GM19025 (cell line): ENCODE measurements around the gene MYO1D.

Experiments used
- ATAC-seq: cut with Tn5 transposase; IDR thresholded peaks from one replicate; pipeline ENCODE4 v1.9.1; 2021; ENCODE audit warnings: mild to moderate bottlenecking, low read depth, moderate library complexity; ENCODE audit not compliant: unreplicated experiment

Gene MYO1D

GRCh38 chr17:32596628-32597027 lies 280.3 kb downstream of the MYO1D start:
- ATAC-seq: peak; percentile 73

DNA sequence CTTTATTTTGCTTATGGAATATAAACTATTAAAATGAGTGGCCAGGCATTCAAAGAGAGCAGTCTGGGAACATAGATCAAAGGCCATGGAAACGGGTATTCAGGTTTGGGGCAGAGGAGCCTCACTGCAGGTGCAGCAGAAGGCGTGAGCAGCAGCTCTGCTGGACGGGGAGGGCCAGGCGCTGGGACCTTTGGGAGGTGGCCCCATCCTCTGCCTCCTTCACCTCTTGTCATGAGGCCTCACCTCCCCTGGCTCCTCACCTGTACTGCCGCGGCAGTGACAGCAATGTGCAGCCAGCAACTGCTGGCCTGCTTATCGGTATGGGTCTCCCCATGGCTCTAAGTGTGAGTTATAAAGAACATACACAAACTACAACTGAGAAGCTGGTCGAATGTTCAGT lies 280.7 kb downstream of the MYO1D start:
- no peak for ATAC-seq

GRCh38 chr17:32593003-32593402 lies 283.9 kb downstream of the MYO1D start:
- no peak for ATAC-seq

GRCh38 chr17:32591405-32591804 lies 285.5 kb downstream of the MYO1D start:
- no peak for ATAC-seq

GRCh38 chr17:32590974-32591373 lies 285.9 kb downstream of the MYO1D start:
- ATAC-seq: no peak

DNA sequence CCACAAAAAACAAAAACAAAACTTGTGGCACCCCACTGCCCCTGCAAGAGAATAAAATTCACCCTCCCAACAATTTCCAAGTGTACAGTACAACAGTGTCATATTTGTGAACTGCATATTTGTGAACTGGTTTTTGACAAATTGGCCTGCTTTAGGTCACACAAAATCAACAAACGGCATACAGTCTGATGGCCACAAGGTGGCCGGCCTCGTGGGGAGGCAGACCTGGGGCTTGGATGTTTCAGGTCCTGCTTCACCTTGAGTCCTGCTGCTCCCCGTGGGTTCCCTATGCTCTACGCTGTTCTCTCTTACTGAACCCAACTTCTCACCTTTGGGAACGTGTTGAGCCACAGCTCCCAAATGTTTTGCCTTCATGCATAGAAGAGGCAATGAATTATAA lies 287.9 kb downstream of the MYO1D start:
- no peak for ATAC-seq

DNA sequence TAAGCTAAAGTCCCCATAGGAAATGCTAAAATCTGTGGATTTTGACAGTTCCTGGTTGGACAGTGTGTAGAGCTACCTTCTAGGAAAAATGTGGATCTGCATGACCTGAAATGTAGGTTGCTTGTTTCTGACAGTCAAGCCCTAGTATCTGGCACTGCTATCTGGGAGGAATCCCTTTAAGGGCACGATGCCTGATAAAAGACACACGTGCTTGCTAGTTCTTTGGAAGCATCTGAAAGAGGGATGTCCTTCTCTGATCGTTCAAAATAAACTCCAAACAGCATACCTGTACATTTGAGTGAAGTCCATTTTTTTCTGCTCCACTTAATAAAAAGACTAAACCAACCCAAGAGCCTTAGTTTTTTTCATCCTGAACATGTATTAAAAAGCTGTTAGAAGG lies 288.8 kb downstream of the MYO1D start:
- ATAC-seq: no peak

- ATAC-seq: no peak
Measured at GRCh38 chr17:32586666-32587065, 290.3 kb downstream of the MYO1D start.

DNA sequence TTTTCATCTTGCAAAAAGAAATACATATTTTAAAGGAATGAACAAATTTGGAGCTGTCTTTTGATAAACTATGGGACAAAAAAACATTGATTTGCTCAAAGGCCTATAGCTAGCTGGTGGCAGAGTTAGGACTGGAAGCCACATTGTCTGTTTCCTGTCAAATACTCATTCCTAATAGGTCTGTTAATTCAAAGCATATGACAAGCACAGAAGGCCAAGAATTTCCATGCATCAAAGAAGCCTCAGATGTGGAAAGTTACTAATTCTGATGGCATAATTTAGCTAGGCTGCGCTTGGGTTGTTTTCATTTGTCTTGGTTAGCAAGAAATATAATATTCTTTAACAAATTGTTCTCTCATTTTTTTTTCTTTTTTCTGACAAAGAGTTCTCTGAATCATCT lies 292.1 kb downstream of the MYO1D start:
- ATAC-seq: no peak

DNA sequence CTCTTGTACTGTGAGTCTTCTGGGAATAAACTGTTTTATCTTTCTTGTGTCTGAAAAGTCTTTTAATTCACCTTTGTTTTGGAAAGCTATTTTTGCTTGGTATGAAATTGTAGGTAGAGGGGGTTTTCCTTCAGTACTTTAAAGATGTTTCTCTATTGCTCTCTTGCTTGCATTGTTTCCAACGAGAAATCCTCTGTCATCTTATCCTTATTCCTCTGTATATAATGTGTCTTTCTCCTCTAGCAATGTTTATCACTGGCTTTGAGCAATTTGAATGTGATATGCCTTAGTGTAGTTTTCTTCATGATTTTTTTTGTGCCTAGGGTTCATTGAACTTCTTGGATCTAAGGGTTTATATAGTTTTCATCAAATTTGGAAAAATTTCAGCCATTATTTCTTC lies 293.9 kb downstream of the MYO1D start:
- ATAC-seq: no peak

- ATAC-seq: no peak
Measured at GRCh38 chr17:32575852-32576251, 301.1 kb downstream of the MYO1D start.

DNA sequence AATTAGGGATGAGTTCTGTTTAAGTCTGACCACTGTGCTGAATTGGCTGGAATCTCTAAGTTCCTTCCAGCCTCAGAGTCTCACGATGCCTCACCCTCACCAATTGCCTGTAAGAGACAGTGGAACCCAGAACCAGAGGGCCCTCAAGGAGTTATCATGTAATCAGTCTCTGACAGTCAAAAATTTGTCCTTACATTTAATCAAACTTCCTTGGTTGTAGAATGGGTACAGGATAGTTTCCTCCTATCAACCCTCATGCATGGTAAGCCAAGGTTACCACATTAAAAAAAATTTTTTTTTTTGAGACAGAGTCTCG lies 306.9 kb downstream of the MYO1D start:
- ATAC-seq: no peak

DNA sequence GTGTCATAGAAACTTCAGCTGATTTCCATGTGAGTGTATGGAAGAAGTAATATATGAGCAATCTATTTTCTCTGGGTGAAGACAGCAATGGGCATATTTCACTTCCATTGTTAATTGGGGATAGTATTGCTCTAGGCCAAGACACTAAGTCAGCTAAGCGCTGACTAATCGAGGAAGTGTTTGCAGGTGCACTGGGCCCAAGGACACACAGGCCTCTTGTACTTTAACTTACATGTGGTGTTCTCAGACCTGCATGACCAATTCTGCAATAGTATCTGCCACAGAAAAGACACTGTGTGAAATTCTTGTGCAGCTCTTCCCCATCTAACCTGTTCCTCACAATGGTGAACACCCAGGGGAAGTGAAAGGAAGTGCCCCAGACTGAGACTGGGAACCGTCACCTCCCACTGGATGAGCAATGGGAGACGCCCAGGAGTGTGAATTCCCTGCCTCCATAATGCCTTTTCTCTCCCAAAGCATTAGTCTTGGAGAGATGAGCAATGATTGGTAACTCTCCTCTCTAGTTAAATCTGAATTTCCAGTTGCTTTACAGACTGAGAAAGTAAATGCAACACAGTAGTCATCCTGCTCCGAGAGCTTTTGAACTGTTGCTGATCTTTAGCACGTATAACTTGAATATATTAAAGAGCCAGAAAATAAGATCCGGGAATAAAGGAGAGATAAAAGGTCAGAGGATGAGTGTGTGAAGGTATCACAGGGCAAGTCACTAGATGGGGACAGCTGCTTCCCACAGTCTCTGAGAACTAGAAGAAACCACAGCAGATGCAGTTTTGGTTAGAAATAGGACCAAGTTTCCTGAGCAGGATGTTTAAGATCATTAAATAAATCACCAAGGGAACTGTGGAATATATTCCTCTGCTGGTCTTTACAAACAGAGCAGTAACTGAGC lies 307.5 kb downstream of the MYO1D start:
- no peak for ATAC-seq

- no peak for ATAC-seq
Measured at GRCh38 chr17:32568705-32569104, 308.2 kb downstream of the MYO1D start.

DNA sequence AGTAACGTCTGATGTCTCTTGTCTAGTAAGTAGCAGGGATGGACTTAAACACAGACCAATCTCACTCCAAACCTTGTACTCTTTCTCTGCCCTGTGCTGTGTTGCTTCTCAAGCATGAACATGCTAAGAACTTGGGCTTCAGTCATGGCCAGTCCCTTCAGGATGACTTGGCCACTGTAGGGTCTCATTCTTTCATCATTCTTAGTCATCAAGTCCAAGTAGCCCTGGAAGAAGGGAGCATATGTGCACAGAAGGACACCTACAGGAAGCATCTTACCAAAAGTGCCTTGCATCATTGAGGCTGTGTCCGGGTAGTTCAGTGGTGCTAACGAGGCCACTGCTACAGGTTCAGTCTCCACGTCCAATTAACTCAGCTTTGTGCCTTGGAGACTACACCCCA lies 309.4 kb downstream of the MYO1D start:
- no peak for ATAC-seq

GRCh38 chr17:32567086-32567485 lies 309.8 kb downstream of the MYO1D start:
- no peak for ATAC-seq

DNA sequence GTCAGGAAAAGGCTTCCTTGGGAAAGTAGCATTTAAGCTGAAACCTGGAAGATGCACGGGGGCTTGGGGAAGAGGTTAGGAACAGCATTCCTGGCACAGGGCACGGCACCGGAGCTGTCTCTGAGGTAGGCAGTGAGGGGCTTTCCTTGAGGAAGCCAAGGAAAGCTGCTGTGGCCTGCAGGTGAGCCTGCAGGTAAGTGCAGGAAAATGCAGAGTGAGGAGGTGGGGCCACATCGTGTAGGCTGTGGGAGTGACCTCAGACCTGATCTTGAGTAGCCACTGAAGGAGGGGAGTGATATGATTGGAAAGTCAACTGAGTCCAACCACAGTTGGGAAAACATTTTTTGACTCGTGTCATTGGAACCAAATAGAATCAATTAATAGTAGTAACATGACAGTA lies 310.6 kb downstream of the MYO1D start:
- no peak for ATAC-seq

DNA sequence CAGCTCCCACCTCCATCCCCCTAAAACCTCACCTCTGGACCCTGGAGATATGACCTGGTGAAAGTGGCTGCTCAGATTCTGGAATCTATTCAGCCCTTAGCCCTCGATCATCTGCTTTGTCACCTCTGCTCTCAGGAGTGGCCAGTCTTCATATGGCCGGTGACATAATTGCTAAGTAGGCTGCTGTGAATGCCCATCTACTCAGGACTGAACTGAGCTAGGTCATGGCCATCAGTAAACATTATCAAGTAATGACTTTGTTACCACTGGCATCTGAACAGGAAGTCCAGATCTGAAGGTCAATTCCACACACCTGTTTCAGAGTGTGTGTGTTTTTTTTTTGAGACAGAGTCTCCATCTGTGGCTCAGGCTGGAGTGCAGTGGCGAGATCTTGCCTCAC lies 311.5 kb downstream of the MYO1D start:
- ATAC-seq: no peak

DNA sequence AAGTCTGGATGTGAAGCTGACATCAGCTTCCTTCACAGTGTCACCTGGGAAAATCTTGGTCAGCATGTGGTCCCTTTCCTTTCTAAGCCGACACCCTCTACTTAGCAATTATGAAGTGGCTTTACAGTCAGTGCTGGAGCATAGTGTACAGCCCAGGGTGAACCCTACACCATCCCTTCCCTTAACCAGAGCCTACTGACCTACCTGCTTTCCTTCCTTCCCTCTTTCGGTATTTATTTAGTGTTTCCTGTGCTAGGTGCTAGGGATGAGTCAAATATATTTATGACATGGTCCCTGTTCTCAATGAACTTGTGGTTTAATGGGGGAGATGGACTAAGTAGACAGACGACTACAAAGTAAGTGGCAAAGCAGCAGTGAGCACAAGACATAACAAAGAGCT lies 312.6 kb downstream of the MYO1D start:
- ATAC-seq: no peak

DNA sequence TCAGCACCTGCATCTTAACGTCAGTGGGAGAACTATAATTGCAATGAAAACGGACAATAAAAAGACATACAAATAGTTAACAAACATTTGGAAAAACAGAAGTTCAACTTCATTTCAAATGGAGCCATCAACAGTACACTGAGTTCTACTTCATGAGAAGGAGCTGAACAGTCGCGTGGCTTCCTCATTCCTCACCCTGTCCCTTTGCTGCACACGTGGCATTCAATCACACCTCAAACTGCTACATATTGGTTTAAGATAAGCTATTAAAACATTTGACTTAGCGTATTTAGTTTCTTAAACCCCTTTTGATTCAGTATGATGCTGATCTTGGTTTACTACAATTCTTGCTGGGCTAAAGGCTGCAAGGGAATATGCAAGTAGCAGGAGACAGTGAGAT lies 313.3 kb downstream of the MYO1D start:
- no peak for ATAC-seq

- peak; percentile 85 for ATAC-seq
Measured at GRCh38 chr17:32558997-32559650, 317.8 kb downstream of the MYO1D start.

DNA sequence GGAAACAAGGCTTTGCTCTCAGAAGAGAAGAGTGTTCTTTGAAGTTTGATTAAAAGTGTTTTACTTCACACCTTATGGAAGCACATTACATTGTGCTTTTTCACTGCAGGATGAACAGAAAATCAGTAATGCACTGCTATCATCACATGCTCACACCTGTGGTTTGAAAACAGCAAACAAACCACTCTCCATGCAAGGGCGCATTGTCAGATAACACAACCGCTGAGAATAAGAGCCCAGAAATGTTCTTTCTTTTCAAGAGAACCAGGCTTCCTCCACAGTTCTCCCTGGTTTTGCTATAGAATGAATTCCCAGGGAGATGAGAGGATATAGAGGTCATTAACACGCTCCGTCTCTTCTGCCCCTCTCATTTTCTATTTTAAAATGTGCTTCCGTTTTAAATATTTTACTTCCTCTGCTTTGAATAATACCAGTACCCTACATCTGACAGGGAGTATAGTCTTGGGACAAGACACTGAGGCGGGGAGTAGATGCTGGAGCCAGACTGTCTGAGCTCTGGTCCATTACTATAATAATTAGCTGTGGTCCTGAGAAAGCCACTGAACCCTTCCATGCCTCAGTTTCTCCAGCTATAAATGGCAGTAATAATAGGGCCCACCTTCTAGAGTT lies 318.5 kb downstream of the MYO1D start:
- ATAC-seq: no peak
